ENCODE results near the gene TNRC6C. TPM values are rescaled to one million over a fixed set of nuclear protein-coding genes. Genes with fewer than 3 reads are reported as not detected.

Gene TNRC6C
- total and polyA plus RNA-seq, 9 of the 15 experiments (the other 6 are each of a cell fraction or from before 2014, with no cell fraction given) = 0.20 to 4.9 (median 2.3) TPM

DNA sequence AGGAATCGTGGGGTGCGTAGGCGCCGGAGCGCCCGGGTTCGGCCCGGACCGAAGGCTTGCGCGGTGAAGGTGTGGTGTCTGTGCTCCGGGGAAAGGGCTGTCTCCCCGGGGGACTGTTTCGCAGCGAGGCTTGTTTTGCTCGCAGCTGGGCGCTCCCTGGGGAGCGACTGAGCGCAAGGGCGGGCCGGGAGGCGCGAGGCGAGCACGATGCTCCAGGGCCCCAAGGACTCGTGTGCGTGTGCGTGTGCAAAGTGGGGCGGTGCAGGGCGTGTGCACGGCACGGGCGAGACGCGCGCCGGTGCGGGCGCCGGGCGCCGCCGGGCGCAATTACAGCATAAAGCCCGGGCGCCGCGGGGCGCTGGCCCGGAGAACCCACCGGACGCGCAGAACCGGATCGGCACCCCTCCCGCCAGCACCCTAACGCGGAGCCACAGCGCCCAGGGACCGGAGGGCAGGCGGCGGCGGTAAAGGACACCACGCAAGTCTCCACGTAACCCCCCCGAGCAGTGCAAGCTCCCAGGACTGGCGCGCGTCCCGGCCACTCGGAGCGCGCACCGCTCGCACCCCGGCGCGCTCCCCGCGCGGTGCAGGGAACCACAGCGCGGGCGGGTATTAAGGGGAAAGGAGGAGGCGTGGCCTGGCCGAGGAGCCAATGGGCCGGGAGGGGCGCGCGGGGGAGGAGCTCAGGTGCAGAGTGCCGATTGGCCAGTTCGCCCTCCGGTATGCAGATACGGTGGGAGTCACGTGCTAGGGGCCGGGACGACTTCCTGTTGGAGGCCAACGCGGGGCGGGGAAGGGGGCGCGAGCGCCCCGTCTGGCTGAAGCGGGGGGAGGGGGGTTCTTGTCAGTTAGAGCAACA, at the start of gene TNRC6C (continued):
- TF ChIP-seq, protein P1, sequence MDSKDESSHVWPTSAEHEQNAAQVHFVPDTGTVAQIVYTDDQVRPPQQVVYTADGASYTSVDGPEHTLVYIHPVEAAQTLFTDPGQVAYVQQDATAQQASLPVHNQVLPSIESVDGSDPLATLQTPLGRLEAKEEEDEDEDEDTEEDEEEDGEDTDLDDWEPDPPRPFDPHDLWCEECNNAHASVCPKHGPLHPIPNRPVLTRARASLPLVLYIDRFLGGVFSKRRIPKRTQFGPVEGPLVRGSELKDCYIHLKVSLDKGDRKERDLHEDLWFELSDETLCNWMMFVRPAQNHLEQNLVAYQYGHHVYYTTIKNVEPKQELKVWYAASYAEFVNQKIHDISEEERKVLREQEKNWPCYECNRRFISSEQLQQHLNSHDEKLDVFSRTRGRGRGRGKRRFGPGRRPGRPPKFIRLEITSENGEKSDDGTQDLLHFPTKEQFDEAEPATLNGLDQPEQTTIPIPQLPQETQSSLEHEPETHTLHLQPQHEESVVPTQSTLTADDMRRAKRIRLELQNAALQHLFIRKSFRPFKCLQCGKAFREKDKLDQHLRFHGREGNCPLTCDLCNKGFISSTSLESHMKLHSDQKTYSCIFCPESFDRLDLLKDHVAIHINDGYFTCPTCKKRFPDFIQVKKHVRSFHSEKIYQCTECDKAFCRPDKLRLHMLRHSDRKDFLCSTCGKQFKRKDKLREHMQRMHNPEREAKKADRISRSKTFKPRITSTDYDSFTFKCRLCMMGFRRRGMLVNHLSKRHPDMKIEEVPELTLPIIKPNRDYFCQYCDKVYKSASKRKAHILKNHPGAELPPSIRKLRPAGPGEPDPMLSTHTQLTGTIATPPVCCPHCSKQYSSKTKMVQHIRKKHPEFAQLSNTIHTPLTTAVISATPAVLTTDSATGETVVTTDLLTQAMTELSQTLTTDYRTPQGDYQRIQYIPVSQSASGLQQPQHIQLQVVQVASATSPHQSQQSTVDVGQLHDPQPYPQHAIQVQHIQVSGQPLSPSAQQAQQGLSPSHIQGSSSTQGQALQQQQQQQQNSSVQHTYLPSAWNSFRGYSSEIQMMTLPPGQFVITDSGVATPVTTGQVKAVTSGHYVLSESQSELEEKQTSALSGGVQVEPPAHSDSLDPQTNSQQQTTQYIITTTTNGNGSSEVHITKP (IDR thresholded peaks at IDR 0.05; ENCODE audit: partially characterized antibody) = peak; percentile 29
- TF ChIP-seq TEAD1 (CRISPR knock-in tag; IDR thresholded peaks at IDR 0.05) = peak; percentile 78 to 79; a peak in 3 of 4 replicates
- TF ChIP-seq TBP (optimal IDR thresholded peaks at IDR 0.05; ENCODE audit: low read depth, low read length) = peak; percentile 98
- TF ChIP-seq CHCHD3 (CRISPR knock-in tag; IDR thresholded peaks at IDR 0.05) = peak; percentile 94
- peak; percentile 91 for TF ChIP-seq SP1 (CRISPR knock-in tag; IDR thresholded peaks at IDR 0.05)
- TF ChIP-seq ZNF79 (CRISPR knock-in tag; IDR thresholded peaks at IDR 0.05; ENCODE audit: low read depth) = no peak
- TF ChIP-seq EP300 (IDR thresholded peaks at IDR 0.05; ENCODE audit: low read length) = peak; percentile 4; the same call in 1 of the 2 replicates
- TF ChIP-seq, protein P2, sequence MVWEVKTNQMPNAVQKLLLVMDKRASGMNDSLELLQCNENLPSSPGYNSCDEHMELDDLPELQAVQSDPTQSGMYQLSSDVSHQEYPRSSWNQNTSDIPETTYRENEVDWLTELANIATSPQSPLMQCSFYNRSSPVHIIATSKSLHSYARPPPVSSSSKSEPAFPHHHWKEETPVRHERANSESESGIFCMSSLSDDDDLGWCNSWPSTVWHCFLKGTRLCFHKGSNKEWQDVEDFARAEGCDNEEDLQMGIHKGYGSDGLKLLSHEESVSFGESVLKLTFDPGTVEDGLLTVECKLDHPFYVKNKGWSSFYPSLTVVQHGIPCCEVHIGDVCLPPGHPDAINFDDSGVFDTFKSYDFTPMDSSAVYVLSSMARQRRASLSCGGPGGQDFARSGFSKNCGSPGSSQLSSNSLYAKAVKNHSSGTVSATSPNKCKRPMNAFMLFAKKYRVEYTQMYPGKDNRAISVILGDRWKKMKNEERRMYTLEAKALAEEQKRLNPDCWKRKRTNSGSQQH (CRISPR knock-in tag; IDR thresholded peaks at IDR 0.05) = peak; percentile 89; the same call in 1 of the 2 replicates
- no peak for TF ChIP-seq CBX8 (IDR thresholded peaks at IDR 0.05; ENCODE audit: borderline replicate concordance, extremely low read depth, low read depth, low read length, poor library complexity, severe bottlenecking)
- TF ChIP-seq, protein P3, sequence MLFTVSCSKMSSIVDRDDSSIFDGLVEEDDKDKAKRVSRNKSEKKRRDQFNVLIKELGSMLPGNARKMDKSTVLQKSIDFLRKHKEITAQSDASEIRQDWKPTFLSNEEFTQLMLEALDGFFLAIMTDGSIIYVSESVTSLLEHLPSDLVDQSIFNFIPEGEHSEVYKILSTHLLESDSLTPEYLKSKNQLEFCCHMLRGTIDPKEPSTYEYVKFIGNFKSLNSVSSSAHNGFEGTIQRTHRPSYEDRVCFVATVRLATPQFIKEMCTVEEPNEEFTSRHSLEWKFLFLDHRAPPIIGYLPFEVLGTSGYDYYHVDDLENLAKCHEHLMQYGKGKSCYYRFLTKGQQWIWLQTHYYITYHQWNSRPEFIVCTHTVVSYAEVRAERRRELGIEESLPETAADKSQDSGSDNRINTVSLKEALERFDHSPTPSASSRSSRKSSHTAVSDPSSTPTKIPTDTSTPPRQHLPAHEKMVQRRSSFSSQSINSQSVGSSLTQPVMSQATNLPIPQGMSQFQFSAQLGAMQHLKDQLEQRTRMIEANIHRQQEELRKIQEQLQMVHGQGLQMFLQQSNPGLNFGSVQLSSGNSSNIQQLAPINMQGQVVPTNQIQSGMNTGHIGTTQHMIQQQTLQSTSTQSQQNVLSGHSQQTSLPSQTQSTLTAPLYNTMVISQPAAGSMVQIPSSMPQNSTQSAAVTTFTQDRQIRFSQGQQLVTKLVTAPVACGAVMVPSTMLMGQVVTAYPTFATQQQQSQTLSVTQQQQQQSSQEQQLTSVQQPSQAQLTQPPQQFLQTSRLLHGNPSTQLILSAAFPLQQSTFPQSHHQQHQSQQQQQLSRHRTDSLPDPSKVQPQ (CRISPR knock-in tag; IDR thresholded peaks at IDR 0.05; ENCODE audit: borderline replicate concordance) = peak; percentile 47; the same call in 1 of the 2 replicates
- TF ChIP-seq, protein P4, sequence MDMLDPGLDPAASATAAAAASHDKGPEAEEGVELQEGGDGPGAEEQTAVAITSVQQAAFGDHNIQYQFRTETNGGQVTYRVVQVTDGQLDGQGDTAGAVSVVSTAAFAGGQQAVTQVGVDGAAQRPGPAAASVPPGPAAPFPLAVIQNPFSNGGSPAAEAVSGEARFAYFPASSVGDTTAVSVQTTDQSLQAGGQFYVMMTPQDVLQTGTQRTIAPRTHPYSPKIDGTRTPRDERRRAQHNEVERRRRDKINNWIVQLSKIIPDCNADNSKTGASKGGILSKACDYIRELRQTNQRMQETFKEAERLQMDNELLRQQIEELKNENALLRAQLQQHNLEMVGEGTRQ (CRISPR knock-in tag; IDR thresholded peaks at IDR 0.05) = peak; percentile 91
- 0 out of 2 replicates have a peak, but pooled peaks have one; percentile 24 for TF ChIP-seq LCOR (CRISPR knock-in tag; IDR thresholded peaks at IDR 0.05)
- TF ChIP-seq ZBTB17 (CRISPR knock-in tag; IDR thresholded peaks at IDR 0.05) = peak; percentile 84
- peak; percentile 31; the same call in 1 of the 2 replicates for TF ChIP-seq KLF10 (CRISPR knock-in tag; IDR thresholded peaks at IDR 0.05)
- TF ChIP-seq RAD21 (CRISPR knock-in tag; conservative IDR thresholded peaks at IDR 0.05 in 1 of 2, IDR thresholded peaks at IDR 0.05 in 1 of 2) = peak in 1 of 2 experiments; percentile 20; a peak in 1 of 4 replicates
- peak; percentile 91; the same call in 1 of the 2 replicates for TF ChIP-seq NR3C1 (CRISPR knock-in tag; IDR thresholded peaks at IDR 0.05)
- peak; percentile 78; the same call in 1 of the 2 replicates for TF ChIP-seq ZNF830 (CRISPR knock-in tag; IDR thresholded peaks at IDR 0.05)
